ENCODE measurements around the gene SSRP1. TPM values are rescaled to one million over a fixed set of nuclear protein-coding genes. Genes with fewer than 3 reads are reported as not detected.

SSRP1 gene
- polyA plus RNA-seq, 3 donors = 9.8 to 34.7 (median 14.7) TPM

DNA sequence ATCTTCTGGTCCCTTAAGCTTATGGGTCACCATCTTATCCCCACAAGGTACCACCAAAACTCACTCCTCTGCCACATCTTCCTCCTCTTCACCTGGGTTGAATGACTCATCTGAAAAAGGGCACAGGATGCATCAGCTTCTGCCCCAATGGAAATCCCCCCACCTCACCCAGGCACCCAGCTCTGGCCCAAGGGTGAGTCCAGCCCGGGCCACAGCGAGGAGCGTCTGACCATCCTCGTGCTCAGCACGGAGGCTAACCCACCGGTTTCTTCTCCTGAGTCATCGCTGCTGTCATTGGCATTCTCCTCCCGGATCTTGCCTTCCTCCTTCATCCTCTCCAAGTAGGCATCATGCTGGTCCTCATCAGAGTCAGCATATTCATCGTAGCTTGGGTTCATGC is 5.7 kb downstream of the SSRP1 start:
- Mint-ChIP-seq H3K4me1 (peaks cover 29% of the 10 kb centered on the region), H3K27me3 (ENCODE audit: low read depth in 3 of 3) (peaks cover 0 to 1% (median 0%) of the 10 kb centered on the region in 3 donors), H3K9me3 (no peaks in the 10 kb centered on the region), H3K36me3 (peaks cover 73 to 79% of the 10 kb centered on the region in 2 donors), H3K4me3 (no peak overlapping the region), H3K27ac (no peak overlapping the region)
- Histone ChIP-seq H3K4me2 (replicated peaks; ENCODE audit: extremely low read depth, low read length, poor library complexity, severe bottlenecking) (no peak overlapping the region), H4K20me1 (ENCODE audit: insufficient read depth, low read length) (no peaks in the 10 kb centered on the region), H3K27ac (ENCODE audit: low read depth in 1 of 2, low read length in 2 of 2) (no peak overlapping the region), H3K36me3 (replicated peaks in 1 of 2; ENCODE audit: control insufficient read depth in 1 of 2, insufficient read depth in 2 of 2, low read length in 2 of 2) (peaks cover 59 to 77% of the 10 kb centered on the region in 2 donors), H3K9me3 (replicated peaks in 1 of 2; ENCODE audit: control insufficient read depth in 1 of 2, insufficient read depth in 1 of 2, low read length in 2 of 2) (no peaks in the 10 kb centered on the region), H3K79me2 (ENCODE audit: insufficient read depth, low read length) (peaks cover 23% of the 10 kb centered on the region), H3K4me3 (replicated peaks in 1 of 3; ENCODE audit: low read depth in 2 of 3, low read length in 3 of 3) (no peak overlapping the region), H3K9ac (ENCODE audit: insufficient read depth, low read length, poor library complexity, severe bottlenecking) (no peak overlapping the region), H3K27me3 (ENCODE audit: control insufficient read depth in 2 of 2, insufficient read depth in 2 of 2, low read length in 2 of 2) (no peaks in the 10 kb centered on the region), H3K4me1 (ENCODE audit: control insufficient read depth in 1 of 2, insufficient read depth in 2 of 2, low read length in 2 of 2) (peaks cover 18 to 23% of the 10 kb centered on the region in 2 donors), H2AFZ (ENCODE audit: insufficient read depth, low read depth, low read length, poor library complexity, severe bottlenecking) (no peak overlapping the region)
- intact Hi-C loops (cut with micrococcal nuclease) = no loop called here
- DNase-seq = no peak
- WGBS (ENCODE audit: insufficient coverage) = 97% methylated on average over 9 of the region's 9 CpGs
- TF ChIP-seq, protein P1, sequence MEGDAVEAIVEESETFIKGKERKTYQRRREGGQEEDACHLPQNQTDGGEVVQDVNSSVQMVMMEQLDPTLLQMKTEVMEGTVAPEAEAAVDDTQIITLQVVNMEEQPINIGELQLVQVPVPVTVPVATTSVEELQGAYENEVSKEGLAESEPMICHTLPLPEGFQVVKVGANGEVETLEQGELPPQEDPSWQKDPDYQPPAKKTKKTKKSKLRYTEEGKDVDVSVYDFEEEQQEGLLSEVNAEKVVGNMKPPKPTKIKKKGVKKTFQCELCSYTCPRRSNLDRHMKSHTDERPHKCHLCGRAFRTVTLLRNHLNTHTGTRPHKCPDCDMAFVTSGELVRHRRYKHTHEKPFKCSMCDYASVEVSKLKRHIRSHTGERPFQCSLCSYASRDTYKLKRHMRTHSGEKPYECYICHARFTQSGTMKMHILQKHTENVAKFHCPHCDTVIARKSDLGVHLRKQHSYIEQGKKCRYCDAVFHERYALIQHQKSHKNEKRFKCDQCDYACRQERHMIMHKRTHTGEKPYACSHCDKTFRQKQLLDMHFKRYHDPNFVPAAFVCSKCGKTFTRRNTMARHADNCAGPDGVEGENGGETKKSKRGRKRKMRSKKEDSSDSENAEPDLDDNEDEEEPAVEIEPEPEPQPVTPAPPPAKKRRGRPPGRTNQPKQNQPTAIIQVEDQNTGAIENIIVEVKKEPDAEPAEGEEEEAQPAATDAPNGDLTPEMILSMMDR (IDR thresholded peaks at IDR 0.05) = no peak

DNA sequence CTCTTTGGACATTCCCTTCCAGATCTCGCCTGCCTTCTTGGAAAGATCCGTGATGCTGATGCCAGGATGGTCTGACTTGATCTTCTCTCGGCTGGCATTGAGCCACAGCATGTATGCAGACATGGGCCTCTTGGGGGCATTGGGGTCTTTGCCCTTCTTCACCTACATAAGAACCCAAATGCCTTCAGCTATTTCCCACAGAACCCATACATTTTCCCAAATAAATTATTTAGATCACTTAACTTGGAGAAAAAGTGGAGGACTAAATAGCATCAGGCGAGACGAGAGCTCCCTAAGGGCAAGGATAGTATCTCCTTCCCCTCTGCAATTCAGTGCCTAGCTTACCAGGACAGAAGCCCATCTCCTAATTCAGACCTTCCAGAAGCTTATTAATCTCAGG is 8.0 kb downstream of the SSRP1 start:
- no peak overlapping the region for H3K27ac ChIP-seq (ENCODE audit: low read depth in 1 of 2, low read length in 2 of 2)
- no peak overlapping the region for H3K9ac ChIP-seq (ENCODE audit: insufficient read depth, low read length, poor library complexity, severe bottlenecking)
- H3K79me2 ChIP-seq (ENCODE audit: insufficient read depth, low read length) = peaks cover 5% of the 10 kb centered on the region
- peaks cover 0 to 5% (median 1%) of the 10 kb centered on the region in 3 donors for H3K27me3 Mint-ChIP-seq (ENCODE audit: low read depth in 3 of 3)
- no peak overlapping the region for H3K4me3 ChIP-seq (replicated peaks in 1 of 3; ENCODE audit: low read depth in 2 of 3, low read length in 3 of 3)
- H3K4me3 Mint-ChIP-seq = no peak overlapping the region
- intact Hi-C loops (cut with micrococcal nuclease) = no loop called here
- peaks cover 16 to 19% of the 10 kb centered on the region in 2 donors for H3K4me1 ChIP-seq (ENCODE audit: control insufficient read depth in 1 of 2, insufficient read depth in 2 of 2, low read length in 2 of 2)
- H3K27me3 ChIP-seq (ENCODE audit: control insufficient read depth in 2 of 2, insufficient read depth in 2 of 2, low read length in 2 of 2) = no peaks in the 10 kb centered on the region
- no peak overlapping the region for H3K4me2 ChIP-seq (replicated peaks; ENCODE audit: extremely low read depth, low read length, poor library complexity, severe bottlenecking)
- peaks cover 54 to 65% of the 10 kb centered on the region in 2 donors for H3K36me3 ChIP-seq (replicated peaks in 1 of 2; ENCODE audit: control insufficient read depth in 1 of 2, insufficient read depth in 2 of 2, low read length in 2 of 2)
- H3K36me3 Mint-ChIP-seq = peaks cover 62 to 68% of the 10 kb centered on the region in 2 donors
- peaks cover 16% of the 10 kb centered on the region for H3K4me1 Mint-ChIP-seq
- TF ChIP-seq, protein P1 (IDR thresholded peaks at IDR 0.05) = no peak
- no peak for DNase-seq
- no peak overlapping the region for H3K27ac Mint-ChIP-seq
- no peaks in the 10 kb centered on the region for H3K9me3 Mint-ChIP-seq
- H3K9me3 ChIP-seq (replicated peaks in 1 of 2; ENCODE audit: control insufficient read depth in 1 of 2, insufficient read depth in 1 of 2, low read length in 2 of 2) = no peaks in the 10 kb centered on the region
- H4K20me1 ChIP-seq (ENCODE audit: insufficient read depth, low read length) = no peaks in the 10 kb centered on the region
- no peak overlapping the region for H2AFZ ChIP-seq (ENCODE audit: insufficient read depth, low read depth, low read length, poor library complexity, severe bottlenecking)
- WGBS (ENCODE audit: insufficient coverage) = 100% methylated on average over 3 of the region's 5 CpGs

Data from CD14-positive monocyte (primary cell).